ENCODE measurements around the gene WNT4.

Gene WNT4

DNA sequence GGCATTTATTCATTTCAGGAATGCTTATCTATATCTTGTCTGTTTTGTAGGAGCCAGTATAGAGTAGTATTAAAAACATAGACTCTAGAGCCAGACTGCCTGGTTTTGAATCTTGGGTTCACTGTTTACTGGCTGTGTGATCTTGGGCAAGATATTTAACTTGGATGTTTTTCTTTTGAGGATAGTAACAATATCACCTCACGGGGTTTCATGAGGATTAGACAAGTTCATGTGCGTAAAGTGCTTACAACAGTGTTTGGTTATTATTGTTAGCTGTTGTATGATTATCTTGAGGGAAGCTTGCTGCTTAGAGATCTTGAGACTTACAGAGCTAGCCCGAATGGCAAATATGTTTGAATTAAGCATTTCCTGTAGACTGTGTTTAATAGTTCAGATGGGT is 40.2 kb downstream of the WNT4 start:
- TF ChIP-seq MYC (IDR thresholded peaks at IDR 0.05; ENCODE audit: low read depth, low read length) (no peak), POLR2A (IDR thresholded peaks at IDR 0.05; ENCODE audit: extremely low read depth, insufficient read length) (no peak)
- TF ChIP-seq, protein P1, sequence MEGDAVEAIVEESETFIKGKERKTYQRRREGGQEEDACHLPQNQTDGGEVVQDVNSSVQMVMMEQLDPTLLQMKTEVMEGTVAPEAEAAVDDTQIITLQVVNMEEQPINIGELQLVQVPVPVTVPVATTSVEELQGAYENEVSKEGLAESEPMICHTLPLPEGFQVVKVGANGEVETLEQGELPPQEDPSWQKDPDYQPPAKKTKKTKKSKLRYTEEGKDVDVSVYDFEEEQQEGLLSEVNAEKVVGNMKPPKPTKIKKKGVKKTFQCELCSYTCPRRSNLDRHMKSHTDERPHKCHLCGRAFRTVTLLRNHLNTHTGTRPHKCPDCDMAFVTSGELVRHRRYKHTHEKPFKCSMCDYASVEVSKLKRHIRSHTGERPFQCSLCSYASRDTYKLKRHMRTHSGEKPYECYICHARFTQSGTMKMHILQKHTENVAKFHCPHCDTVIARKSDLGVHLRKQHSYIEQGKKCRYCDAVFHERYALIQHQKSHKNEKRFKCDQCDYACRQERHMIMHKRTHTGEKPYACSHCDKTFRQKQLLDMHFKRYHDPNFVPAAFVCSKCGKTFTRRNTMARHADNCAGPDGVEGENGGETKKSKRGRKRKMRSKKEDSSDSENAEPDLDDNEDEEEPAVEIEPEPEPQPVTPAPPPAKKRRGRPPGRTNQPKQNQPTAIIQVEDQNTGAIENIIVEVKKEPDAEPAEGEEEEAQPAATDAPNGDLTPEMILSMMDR (IDR thresholded peaks at IDR 0.05; ENCODE audit: low read depth, low read length): no peak
- TF ChIP-seq, protein P2, sequence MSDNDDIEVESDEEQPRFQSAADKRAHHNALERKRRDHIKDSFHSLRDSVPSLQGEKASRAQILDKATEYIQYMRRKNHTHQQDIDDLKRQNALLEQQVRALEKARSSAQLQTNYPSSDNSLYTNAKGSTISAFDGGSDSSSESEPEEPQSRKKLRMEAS (IDR thresholded peaks at IDR 0.05; ENCODE audit: low read depth, low read length): no peak
- H3K4me3 ChIP-seq (ENCODE audit: low read depth, low read length): no peak overlapping the region
- no peak for DNase-seq (ENCODE audit: low read depth)

DNA sequence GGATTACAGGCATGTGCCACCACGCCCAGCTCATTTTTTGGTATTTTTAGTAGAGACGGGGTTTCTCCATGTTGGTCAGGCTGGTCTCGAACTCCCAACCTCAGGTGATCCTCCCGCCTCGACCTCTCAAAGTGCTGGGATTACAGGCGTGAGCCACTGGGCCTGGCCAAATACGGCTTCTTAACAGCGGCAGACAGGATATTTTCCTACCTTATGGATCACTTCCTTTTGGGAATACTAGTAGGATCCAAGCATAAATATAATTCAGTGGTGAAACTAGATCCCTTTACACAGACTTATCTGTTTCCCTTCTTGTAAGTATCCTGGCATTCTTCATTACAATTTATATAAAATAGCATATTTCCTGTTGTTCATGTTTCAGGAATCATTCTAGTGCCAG is 40.9 kb downstream of the WNT4 start:
- TF ChIP-seq, protein P2 (IDR thresholded peaks at IDR 0.05; ENCODE audit: low read depth, low read length): no peak
- TF ChIP-seq, protein P1 (IDR thresholded peaks at IDR 0.05; ENCODE audit: low read depth, low read length): no peak
- TF ChIP-seq POLR2A (IDR thresholded peaks at IDR 0.05; ENCODE audit: extremely low read depth, insufficient read length) (no peak), MYC (IDR thresholded peaks at IDR 0.05; ENCODE audit: low read depth, low read length) (no peak)
- no peak for DNase-seq (ENCODE audit: low read depth)
- no peak overlapping the region for H3K4me3 ChIP-seq (ENCODE audit: low read depth, low read length)

DNA sequence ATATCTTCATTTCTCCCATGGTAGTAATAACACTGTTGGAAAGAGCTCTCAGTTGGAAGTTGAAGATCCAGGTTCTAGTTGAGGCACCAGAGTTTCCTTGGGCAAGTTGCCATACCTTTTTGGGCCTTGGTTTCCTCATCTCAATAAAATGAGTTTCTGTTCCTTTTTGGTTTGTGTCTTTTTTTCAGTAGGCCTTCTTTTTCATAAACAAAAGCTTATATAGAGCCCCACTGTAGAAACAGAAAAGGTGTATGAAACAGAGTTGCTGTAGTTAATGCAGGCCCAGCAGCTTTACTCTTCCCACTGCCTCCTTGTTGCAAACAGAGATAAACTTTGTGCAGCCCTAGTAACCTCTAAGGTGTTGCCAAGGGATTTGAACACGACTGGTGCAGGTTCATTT is 41.7 kb downstream of the WNT4 start:
- TF ChIP-seq, protein P1 (IDR thresholded peaks at IDR 0.05; ENCODE audit: low read depth, low read length): no peak
- TF ChIP-seq POLR2A (IDR thresholded peaks at IDR 0.05; ENCODE audit: extremely low read depth, insufficient read length) (no peak), MYC (IDR thresholded peaks at IDR 0.05; ENCODE audit: low read depth, low read length) (no peak)
- TF ChIP-seq, protein P2 (IDR thresholded peaks at IDR 0.05; ENCODE audit: low read depth, low read length): no peak
- no peak for DNase-seq (ENCODE audit: low read depth)
- H3K4me3 ChIP-seq (ENCODE audit: low read depth, low read length): no peak overlapping the region

DNA sequence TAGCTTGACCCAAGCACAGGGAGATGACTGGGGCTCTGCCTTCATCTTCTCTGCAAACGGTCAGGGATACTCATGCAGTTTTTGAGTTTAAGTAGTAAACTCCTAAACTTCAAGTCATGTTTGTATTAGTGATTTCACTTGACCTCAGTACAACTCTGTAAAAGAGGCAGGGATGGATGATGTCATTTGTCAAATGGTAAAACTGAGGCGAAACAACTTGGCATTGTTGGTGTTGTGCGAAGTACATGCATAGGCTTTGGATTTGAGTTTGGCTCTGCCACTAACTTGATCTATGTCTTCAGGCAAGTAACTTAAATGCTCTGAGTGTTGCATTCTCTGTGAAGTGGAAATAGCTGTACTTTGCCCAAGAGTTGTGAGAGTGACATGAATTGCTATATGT is 42.7 kb downstream of the WNT4 start:
- H3K4me3 ChIP-seq (ENCODE audit: low read depth, low read length): no peak overlapping the region
- TF ChIP-seq POLR2A (IDR thresholded peaks at IDR 0.05; ENCODE audit: extremely low read depth, insufficient read length): no peak
- no peak for TF ChIP-seq MYC (IDR thresholded peaks at IDR 0.05; ENCODE audit: low read depth, low read length)
- no peak for DNase-seq (ENCODE audit: low read depth)

DNA sequence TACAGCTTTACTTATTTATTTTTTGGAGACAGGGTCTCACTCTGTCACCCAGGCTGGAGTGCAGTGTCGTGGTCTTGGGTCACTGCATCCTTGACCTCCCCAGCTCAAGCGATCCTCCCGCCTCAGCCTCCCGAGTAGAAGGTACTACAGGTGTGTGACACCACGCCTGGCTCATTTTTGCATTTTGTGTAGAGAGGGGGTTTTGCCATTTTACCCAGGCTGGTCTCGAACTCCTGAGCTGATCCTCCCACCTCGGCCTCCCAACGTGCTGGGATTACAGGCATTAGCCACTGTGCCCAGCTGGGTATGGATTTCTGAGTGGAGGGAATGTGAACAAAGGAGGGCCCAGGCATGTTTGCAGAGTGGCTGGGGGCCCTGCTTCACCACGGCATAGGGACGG is 44.1 kb downstream of the WNT4 start:
- no peak for DNase-seq (ENCODE audit: low read depth)
- H3K4me3 ChIP-seq (ENCODE audit: low read depth, low read length): no peak overlapping the region
- TF ChIP-seq POLR2A (IDR thresholded peaks at IDR 0.05; ENCODE audit: extremely low read depth, insufficient read length): no peak
- TF ChIP-seq MYC (IDR thresholded peaks at IDR 0.05; ENCODE audit: low read depth, low read length): no peak
- TF ChIP-seq, protein P2 (IDR thresholded peaks at IDR 0.05; ENCODE audit: low read depth, low read length): no peak
- TF ChIP-seq, protein P1 (IDR thresholded peaks at IDR 0.05; ENCODE audit: low read depth, low read length): no peak

DNA sequence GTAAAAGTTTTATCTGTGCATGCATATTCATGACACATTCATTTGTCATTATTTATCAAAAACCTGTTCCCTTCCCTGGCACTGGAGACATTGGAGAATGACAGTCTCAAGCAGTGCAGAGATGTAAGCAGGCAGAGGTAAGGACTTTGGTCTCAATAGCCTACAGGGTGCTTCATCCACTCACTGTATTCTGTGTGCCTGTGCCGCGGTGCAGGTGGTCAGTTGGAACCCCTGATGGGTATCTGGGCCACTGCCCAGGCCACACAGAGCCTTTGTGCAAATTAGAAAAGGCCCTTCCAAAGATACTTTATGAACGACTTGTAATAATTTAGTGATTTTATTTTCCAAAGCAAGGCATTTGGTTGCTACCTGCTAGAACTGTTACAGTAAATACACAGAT is 46.4 kb downstream of the WNT4 start:
- TF ChIP-seq, protein P2 (IDR thresholded peaks at IDR 0.05; ENCODE audit: low read depth, low read length): no peak
- no peak for TF ChIP-seq POLR2A (IDR thresholded peaks at IDR 0.05; ENCODE audit: extremely low read depth, insufficient read length)
- TF ChIP-seq, protein P1 (IDR thresholded peaks at IDR 0.05; ENCODE audit: low read depth, low read length): no peak
- H3K4me3 ChIP-seq (ENCODE audit: low read depth, low read length): no peak overlapping the region
- no peak for DNase-seq (ENCODE audit: low read depth)

Measured in NB4 (cell line).